Mammary epithelial cell (primary cell): Measurements from ENCODE around the gene CLMN.

ENCODE experiments used
- CTCF ChIP-seq, 2 donors: IDR thresholded peaks in 1 of 2; conservative IDR thresholded peaks in 1 of 2; 2 replicates each; pipeline ENCODE4 v1.5.1; 2011 to 2012; ENCODE audit warnings: inconsistent platforms in 2 of 2, low read length in 2 of 2, mild to moderate bottlenecking in 2 of 2, control low read depth in 1 of 2, low read depth in 1 of 2; ENCODE audit not compliant: insufficient read depth in 1 of 2; ENCODE audit errors: extremely low read depth in 1 of 2
- EZH2 ChIP-seq: IDR thresholded peaks from 2 replicates; pipeline ENCODE4 v1.6.1; 2012; ENCODE audit warnings: low read length, inconsistent platforms, borderline replicate concordance

GRCh38 chr14:95215094-95215725, 104.5 kb downstream of the CLMN start:
- TF ChIP-seq CTCF (conservative IDR thresholded peaks at IDR 0.05 in 1 of 2, IDR thresholded peaks at IDR 0.05 in 1 of 2; ENCODE audit: extremely low read depth in 1 of 2, insufficient read depth in 1 of 2, low read depth in 1 of 2, low read length in 2 of 2) (no peak), EZH2 (no peak)
